ENCODE results near the gene MIEF1.
A peak's percentile ranks its signal among the peaks of the same experiment; 100 is the strongest.

- TF ChIP-seq CTCF (IDR thresholded peaks at IDR 0.05) (peak; percentile 95 to 99 (median 97)), POLR2A (IDR thresholded peaks at IDR 0.05; ENCODE audit: low read depth) (no peak)
Observed at GRCh38 chr22:39534591-39535356, 32.7 kb downstream of the MIEF1 start.

Measured in esophagus muscularis mucosa (tissue), 3 donors.